ENCODE results near the gene TEX14. TPM values are rescaled to one million over a fixed set of nuclear protein-coding genes. Genes with fewer than 3 reads are reported as not detected.

Gene TEX14
- polyA plus RNA-seq, 4 donors = 0.03 to 0.41 TPM; not detected in 2

DNA sequence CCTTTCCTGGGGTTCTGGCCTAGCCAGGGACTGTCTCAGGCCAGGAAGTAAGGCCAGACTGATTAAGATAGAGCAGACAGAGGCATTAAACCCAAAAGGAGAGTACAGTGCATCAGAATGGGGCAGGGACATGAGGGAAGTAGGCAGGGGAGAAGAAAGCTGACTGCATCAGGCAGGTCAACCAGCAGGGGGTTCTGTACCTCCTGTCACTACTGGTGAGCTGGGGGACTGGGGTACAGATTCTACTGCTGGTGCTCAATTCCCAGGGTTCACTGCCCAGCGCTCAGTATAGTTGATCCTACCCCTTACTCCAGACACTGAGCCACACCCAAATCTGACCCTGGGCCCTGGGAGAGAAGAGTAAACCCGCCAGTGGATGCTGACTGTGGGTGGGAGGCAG lies 164.5 kb downstream of the TEX14 start:
- no peak for FAIRE-seq

GRCh38 chr17:58525239-58525638 lies 166.6 kb downstream of the TEX14 start:
- H3K9me3 ChIP-seq (ENCODE audit: control insufficient read depth in 2 of 2, insufficient read depth in 1 of 2, low read depth in 1 of 2, low read length in 1 of 2) = no peaks in the 10 kb centered on the region
- peak in 1 of 2 donors; percentile 35 for DNase-seq
- H3K4me3 ChIP-seq (ENCODE audit: low read depth in 1 of 3, low read length in 3 of 3) = peak overlapping the region in 1 of 3 donors; percentile 18
- peaks cover 0 to 14% (median 2%) of the 10 kb centered on the region in 3 donors for H3K4me1 ChIP-seq (ENCODE audit: control insufficient read depth in 3 of 3, insufficient read depth in 2 of 3, low read depth in 1 of 3, low read length in 2 of 3)
- peaks cover 0 to 7% (median 0%) of the 10 kb centered on the region in 3 donors for H3K27me3 ChIP-seq (ENCODE audit: control insufficient read depth in 3 of 3, insufficient read depth in 3 of 3, low read length in 3 of 3)
- WGBS, 3 donors = 48 to 67% (median 65%) methylated on average over 3 of the region's 3 CpGs
- FAIRE-seq = no peak
- peak overlapping the region in 2 of 3 donors; percentile 61 to 62 for H3K27ac ChIP-seq (ENCODE audit: low read depth in 1 of 3, low read length in 2 of 3)
- H3K36me3 ChIP-seq (ENCODE audit: control insufficient read depth in 3 of 3, insufficient read depth in 2 of 3, low read depth in 1 of 3, low read length in 3 of 3) = peaks cover 0 to 3% (median 0%) of the 10 kb centered on the region in 3 donors

More for the DNA sequence above, 164.5 kb downstream of the TEX14 start:
- peaks cover 0 to 3% (median 0%) of the 10 kb centered on the region in 3 donors for H3K36me3 ChIP-seq (ENCODE audit: control insufficient read depth in 3 of 3, insufficient read depth in 2 of 3, low read depth in 1 of 3, low read length in 3 of 3)
- no peaks in the 10 kb centered on the region for H3K9me3 ChIP-seq (ENCODE audit: control insufficient read depth in 2 of 2, insufficient read depth in 1 of 2, low read depth in 1 of 2, low read length in 1 of 2)
- 71 to 86% (median 75%) methylated on average over 2 of the region's 2 CpGs for WGBS, 3 donors
- H3K27me3 ChIP-seq (ENCODE audit: control insufficient read depth in 3 of 3, insufficient read depth in 3 of 3, low read length in 3 of 3) = peaks cover 0 to 23% (median 0%) of the 10 kb centered on the region in 3 donors
- H3K4me1 ChIP-seq (ENCODE audit: control insufficient read depth in 3 of 3, insufficient read depth in 2 of 3, low read depth in 1 of 3, low read length in 2 of 3) = peaks cover 0 to 17% (median 0%) of the 10 kb centered on the region in 3 donors
- no peak for DNase-seq
- no peak overlapping the region for H3K4me3 ChIP-seq (ENCODE audit: low read depth in 1 of 3, low read length in 3 of 3)
- H3K27ac ChIP-seq (ENCODE audit: low read depth in 1 of 3, low read length in 2 of 3) = peak overlapping the region in 2 of 3 donors; percentile 45 to 67

DNA sequence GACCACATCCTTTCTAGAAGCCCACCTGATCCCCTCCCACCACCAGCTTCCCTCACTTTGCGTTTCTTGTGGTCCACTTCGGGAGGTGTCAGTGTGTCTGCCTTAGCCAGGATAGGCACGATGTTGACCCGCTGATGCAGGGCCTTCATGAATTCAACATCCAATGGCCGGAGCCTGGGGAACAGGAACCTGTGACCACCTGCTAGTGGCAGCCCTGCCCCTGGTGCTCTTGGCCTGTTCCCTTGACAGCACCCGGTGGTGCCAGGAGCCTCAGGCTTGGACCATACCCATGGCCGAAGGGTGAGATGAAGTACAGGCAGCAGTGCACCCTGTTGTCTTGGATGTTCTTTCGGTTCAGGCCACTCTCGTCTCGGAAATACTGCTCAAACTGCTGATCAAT lies 170.2 kb downstream of the TEX14 start:
- FAIRE-seq = no peak
- no peak for DNase-seq

GRCh38 chr17:58520843-58521430 lies 170.9 kb downstream of the TEX14 start:
- H3K4me1 ChIP-seq (ENCODE audit: control insufficient read depth in 3 of 3, insufficient read depth in 2 of 3, low read depth in 1 of 3, low read length in 2 of 3) = peaks cover 0 to 25% (median 9%) of the 10 kb centered on the region in 3 donors
- DNase-seq (peak; percentile 28 to 36), FAIRE-seq (no peak)
- H3K27ac ChIP-seq (ENCODE audit: low read depth in 1 of 3, low read length in 2 of 3) = peak overlapping the region in 1 of 3 donors; percentile 19
- peaks cover 0 to 3% (median 0%) of the 10 kb centered on the region in 3 donors for H3K36me3 ChIP-seq (ENCODE audit: control insufficient read depth in 3 of 3, insufficient read depth in 2 of 3, low read depth in 1 of 3, low read length in 3 of 3)
- H3K4me3 ChIP-seq (ENCODE audit: low read depth in 1 of 3, low read length in 3 of 3) = no peak overlapping the region
- WGBS, 3 donors = 65 to 71% (median 71%) methylated on average over 15 of the region's 15 CpGs
- H3K9me3 ChIP-seq (ENCODE audit: control insufficient read depth in 2 of 2, insufficient read depth in 1 of 2, low read depth in 1 of 2, low read length in 1 of 2) = no peaks in the 10 kb centered on the region
- no peaks in the 10 kb centered on the region for H3K27me3 ChIP-seq (ENCODE audit: control insufficient read depth in 3 of 3, insufficient read depth in 3 of 3, low read length in 3 of 3)

More for the DNA sequence above, 170.2 kb downstream of the TEX14 start:
- Histone ChIP-seq H3K27ac (ENCODE audit: low read depth in 1 of 3, low read length in 2 of 3) (no peak overlapping the region), H3K4me1 (ENCODE audit: control insufficient read depth in 3 of 3, insufficient read depth in 2 of 3, low read depth in 1 of 3, low read length in 2 of 3) (peaks cover 0 to 21% (median 6%) of the 10 kb centered on the region in 3 donors), H3K36me3 (ENCODE audit: control insufficient read depth in 3 of 3, insufficient read depth in 2 of 3, low read depth in 1 of 3, low read length in 3 of 3) (peaks cover 0 to 3% (median 0%) of the 10 kb centered on the region in 3 donors), H3K4me3 (ENCODE audit: low read depth in 1 of 3, low read length in 3 of 3) (no peak overlapping the region), H3K9me3 (ENCODE audit: control insufficient read depth in 2 of 2, insufficient read depth in 1 of 2, low read depth in 1 of 2, low read length in 1 of 2) (no peaks in the 10 kb centered on the region), H3K27me3 (ENCODE audit: control insufficient read depth in 3 of 3, insufficient read depth in 3 of 3, low read length in 3 of 3) (no peaks in the 10 kb centered on the region)
- 91 to 96% (median 96%) methylated on average over 10 of the region's 10 CpGs for WGBS, 3 donors

GRCh38 chr17:58517928-58518609 lies 173.8 kb downstream of the TEX14 start:
- Histone ChIP-seq H3K27ac (ENCODE audit: low read depth in 1 of 3, low read length in 2 of 3) (peak overlapping the region; percentile 97 to 99 (median 99)), H3K27me3 (ENCODE audit: control insufficient read depth in 3 of 3, insufficient read depth in 3 of 3, low read length in 3 of 3) (no peaks in the 10 kb centered on the region), H3K36me3 (ENCODE audit: control insufficient read depth in 3 of 3, insufficient read depth in 2 of 3, low read depth in 1 of 3, low read length in 3 of 3) (peaks cover 0 to 8% (median 0%) of the 10 kb centered on the region in 3 donors), H3K4me1 (ENCODE audit: control insufficient read depth in 3 of 3, insufficient read depth in 2 of 3, low read depth in 1 of 3, low read length in 2 of 3) (peaks cover 0 to 37% (median 22%) of the 10 kb centered on the region in 3 donors), H3K9me3 (ENCODE audit: control insufficient read depth in 2 of 2, insufficient read depth in 1 of 2, low read depth in 1 of 2, low read length in 1 of 2) (no peaks in the 10 kb centered on the region), H3K4me3 (ENCODE audit: low read depth in 1 of 3, low read length in 3 of 3) (peak overlapping the region; percentile 67 to 91 (median 78))
- FAIRE-seq (peak; percentile 57), DNase-seq (peak; percentile 100)
- 0% methylated on average over 38 to 39 of the region's 39 CpGs for WGBS, 3 donors

DNA sequence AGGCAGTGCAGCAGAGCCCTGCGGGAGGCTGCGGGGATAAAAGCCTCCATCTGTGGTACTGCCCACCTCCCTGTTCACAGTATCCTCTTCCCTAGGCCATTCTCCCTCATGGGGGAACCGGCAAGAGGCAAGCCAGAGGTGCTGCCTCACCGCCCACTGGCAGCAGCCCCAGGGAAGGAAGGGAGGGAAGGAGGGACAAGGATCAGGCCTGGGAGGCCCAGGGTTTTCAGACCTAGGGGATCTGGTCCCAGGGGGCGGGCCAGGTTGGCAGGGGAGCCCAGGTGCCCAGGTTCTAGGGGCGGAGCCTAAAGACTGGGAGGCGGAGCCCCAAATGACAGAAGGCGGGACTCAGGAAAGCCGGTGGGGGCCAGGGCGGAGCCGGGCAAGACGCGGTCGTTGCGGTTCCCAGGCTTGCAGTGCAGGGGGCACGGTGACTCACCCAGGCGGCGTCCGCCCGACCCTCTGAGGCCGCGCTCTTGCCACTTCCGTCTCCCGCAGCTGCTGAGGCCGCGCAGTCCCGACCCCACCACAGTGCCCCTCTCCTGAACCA lies 174.4 kb downstream of the TEX14 start:
- DNase-seq = no peak
- FAIRE-seq = no peak
- Histone ChIP-seq H3K27me3 (ENCODE audit: control insufficient read depth in 3 of 3, insufficient read depth in 3 of 3, low read length in 3 of 3) (no peaks in the 10 kb centered on the region), H3K9me3 (ENCODE audit: control insufficient read depth in 2 of 2, insufficient read depth in 1 of 2, low read depth in 1 of 2, low read length in 1 of 2) (no peaks in the 10 kb centered on the region), H3K36me3 (ENCODE audit: control insufficient read depth in 3 of 3, insufficient read depth in 2 of 3, low read depth in 1 of 3, low read length in 3 of 3) (peaks cover 0 to 12% (median 0%) of the 10 kb centered on the region in 3 donors), H3K4me1 (ENCODE audit: control insufficient read depth in 3 of 3, insufficient read depth in 2 of 3, low read depth in 1 of 3, low read length in 2 of 3) (peaks cover 0 to 43% (median 22%) of the 10 kb centered on the region in 3 donors), H3K4me3 (ENCODE audit: low read depth in 1 of 3, low read length in 3 of 3) (peak overlapping the region; percentile 37 to 91 (median 78)), H3K27ac (ENCODE audit: low read depth in 1 of 3, low read length in 2 of 3) (peak overlapping the region; percentile 97 to 99 (median 99))
- 0 to 1% (median 1%) methylated on average over 15 to 27 of the region's 27 CpGs for WGBS, 3 donors

DNA sequence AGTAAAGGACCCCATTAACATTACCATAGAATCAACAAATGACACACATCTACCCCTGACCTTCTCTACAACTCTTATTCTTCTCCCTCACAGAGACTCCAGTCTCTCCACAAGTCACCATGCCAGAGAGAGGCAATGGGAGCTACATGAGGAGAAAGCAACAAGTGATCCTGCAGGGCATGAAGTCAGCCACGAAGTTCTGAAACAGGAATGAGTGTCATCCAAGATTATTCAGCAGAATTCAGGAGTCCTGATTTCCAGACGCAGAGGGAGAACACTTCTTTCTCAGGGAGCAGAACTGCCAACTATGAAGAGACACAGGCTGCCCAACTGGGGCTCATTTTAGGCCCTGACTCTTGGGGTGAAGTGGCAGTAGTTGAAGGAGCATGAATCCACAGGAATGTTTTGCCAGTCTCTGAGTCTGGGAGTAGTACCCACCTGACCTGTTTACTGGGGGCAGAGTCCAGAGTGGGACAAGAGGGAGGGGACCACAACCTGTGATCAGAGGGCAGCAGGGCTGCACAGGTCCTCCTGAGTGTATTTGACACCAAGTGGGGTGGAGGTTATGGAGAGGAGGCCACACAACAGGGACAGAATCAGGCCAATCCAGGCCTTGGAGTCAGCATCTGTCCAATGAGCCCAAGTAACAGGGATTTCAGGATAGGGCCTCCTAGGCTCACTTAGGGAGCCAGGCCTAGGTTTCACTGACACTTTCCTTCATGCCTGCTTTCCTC lies 175.0 kb downstream of the TEX14 start:
- FAIRE-seq = no peak
- H3K4me3 ChIP-seq (ENCODE audit: low read depth in 1 of 3, low read length in 3 of 3) = peak overlapping the region; percentile 37 to 91 (median 78)
- peak overlapping the region; percentile 97 to 99 (median 99) for H3K27ac ChIP-seq (ENCODE audit: low read depth in 1 of 3, low read length in 2 of 3)
- DNase-seq = peak; percentile 90 to 93
- 4 to 39% (median 29%) methylated on average over 2 of the region's 2 CpGs for WGBS, 3 donors
- H3K4me1 ChIP-seq (ENCODE audit: control insufficient read depth in 3 of 3, insufficient read depth in 2 of 3, low read depth in 1 of 3, low read length in 2 of 3) = peaks cover 0 to 44% (median 22%) of the 10 kb centered on the region in 3 donors
- peaks cover 0 to 19% (median 0%) of the 10 kb centered on the region in 3 donors for H3K36me3 ChIP-seq (ENCODE audit: control insufficient read depth in 3 of 3, insufficient read depth in 2 of 3, low read depth in 1 of 3, low read length in 3 of 3)
- no peaks in the 10 kb centered on the region for H3K27me3 ChIP-seq (ENCODE audit: control insufficient read depth in 3 of 3, insufficient read depth in 3 of 3, low read length in 3 of 3)
- no peaks in the 10 kb centered on the region for H3K9me3 ChIP-seq (ENCODE audit: control insufficient read depth in 2 of 2, insufficient read depth in 1 of 2, low read depth in 1 of 2, low read length in 1 of 2)

- peaks cover 0 to 44% (median 19%) of the 10 kb centered on the region in 3 donors for H3K4me1 ChIP-seq (ENCODE audit: control insufficient read depth in 3 of 3, insufficient read depth in 2 of 3, low read depth in 1 of 3, low read length in 2 of 3)
- DNase-seq (no peak), FAIRE-seq (no peak)
- peaks cover 8 to 31% (median 9%) of the 10 kb centered on the region in 3 donors for H3K36me3 ChIP-seq (ENCODE audit: control insufficient read depth in 3 of 3, insufficient read depth in 2 of 3, low read depth in 1 of 3, low read length in 3 of 3)
- H3K9me3 ChIP-seq (ENCODE audit: control insufficient read depth in 2 of 2, insufficient read depth in 1 of 2, low read depth in 1 of 2, low read length in 1 of 2) = no peaks in the 10 kb centered on the region
- no peaks in the 10 kb centered on the region for H3K27me3 ChIP-seq (ENCODE audit: control insufficient read depth in 3 of 3, insufficient read depth in 3 of 3, low read length in 3 of 3)
- 57 to 73% (median 61%) methylated on average over 2 of the region's 2 CpGs for WGBS, 3 donors
- peak overlapping the region in 2 of 3 donors; percentile 78 to 91 for H3K4me3 ChIP-seq (ENCODE audit: low read depth in 1 of 3, low read length in 3 of 3)
- H3K27ac ChIP-seq (ENCODE audit: low read depth in 1 of 3, low read length in 2 of 3) = peak overlapping the region; percentile 59 to 99 (median 82)
Measured at GRCh38 chr17:58515286-58515685, 176.6 kb downstream of the TEX14 start.
